GM12878 (cell line): Measurements from ENCODE around the gene CPNE5. TPM values are rescaled to one million over a fixed set of nuclear protein-coding genes. Genes with fewer than 3 reads are reported as not detected.

Source experiments
- ATAC-seq: fragments of 200-7000 bp; cut with Tn5 transposase; 3 replicates; pipeline ENCODE4 v1.9.1; 2020; ENCODE audit warnings: mild to moderate bottlenecking, moderate library complexity
- BruUV-seq: library from RNA; stranded (reverse); fragments of 400-500 nt; replicated peaks from 2 replicates; lab custom pipeline; 2021; lab: Mats Ljungman, UMichigan
- CTCF ChIA-PET: fragments of 300-600 bp; sonication (Branson Sonifier 250); formaldehyde crosslinking; extraction: SDS; loops from one replicate; lab custom pipeline; 2021; ENCODE audit warnings: inconsistent platforms; lab: Yijun Ruan, JAX
- POLR2A ChIA-PET: fragments of 350-600 bp; formaldehyde crosslinking; extraction: SDS; loops from one replicate; lab custom pipeline; 2021; ENCODE audit warnings: inconsistent platforms; lab: Charles Lee
- RAD21 ChIA-PET: fragments of 300-600 bp; sonication (Branson Sonifier 250); formaldehyde crosslinking; loops from one replicate; lab custom pipeline; 2023; ENCODE audit warnings: antibody characterized with exemption; ENCODE audit not compliant: unreplicated experiment; lab: Charles Lee
- SMC1A ChIA-PET: fragments of 300-600 bp; sonication (Branson Sonifier 250); formaldehyde crosslinking; loops from one replicate; lab custom pipeline; 2023; ENCODE audit not compliant: unreplicated experiment, uncharacterized antibody; lab: Charles Lee
- DNase-seq: peaks from one replicate; pipeline ENCODE4 v3.0.0-alpha.2; 2011; ENCODE audit warnings: low read depth, low spot score
- FAIRE-seq: peaks from 3 replicates; lab custom pipeline; 2011; peaks lifted over from hg19 to GRCh38; lab: Jason Lieb, UNC
- H2AFZ ChIP-seq: 2 replicates; pipeline ENCODE4 v1.6.0; 2011; ENCODE audit warnings: low read depth, low read length, control low read depth; ENCODE audit not compliant: control insufficient read depth
- H3K27ac ChIP-seq: 2 replicates; pipeline ENCODE4 v1.5.1; 2011; ENCODE audit warnings: control low read depth; ENCODE audit not compliant: control insufficient read depth, insufficient read depth
- H3K27me3 ChIP-seq, 2 experiments: replicated peaks in 1 of 2; 2 replicates each; pipeline versions ENCODE4 v1.6.0 to v1.6.1; 2011; ENCODE audit warnings: low read length in 1 of 2; ENCODE audit not compliant: control insufficient read depth in 2 of 2, insufficient read depth in 2 of 2
- H3K36me3 ChIP-seq, 2 experiments: 2 replicates each; pipeline ENCODE4 v1.5.1; 2011; ENCODE audit warnings: low read length in 1 of 2; ENCODE audit not compliant: control insufficient read depth in 2 of 2, insufficient read depth in 2 of 2
- H3K4me1 ChIP-seq: 2 replicates; pipeline ENCODE4 v1.6.1; 2011; ENCODE audit warnings: mild to moderate bottlenecking, low read length, moderate library complexity, mixed read lengths; ENCODE audit not compliant: control insufficient read depth, insufficient read depth
- H3K4me2 ChIP-seq: 2 replicates; pipeline ENCODE4 v1.6.0; 2011; ENCODE audit warnings: control low read depth; ENCODE audit not compliant: control insufficient read depth, insufficient read depth
- H3K4me3 ChIP-seq: fragments of 200-600 bp; sonication (generic); 2 replicates; pipeline ENCODE4 v1.5.1; 2016
- H3K79me2 ChIP-seq: 2 replicates; pipeline ENCODE4 v1.6.0; 2011; ENCODE audit warnings: low read length; ENCODE audit not compliant: control insufficient read depth, insufficient read depth
- H3K9ac ChIP-seq: 2 replicates; pipeline ENCODE4 v1.8.0; 2011; ENCODE audit warnings: low read length, control low read depth, mixed read lengths; ENCODE audit not compliant: control insufficient read depth, insufficient read depth
- H3K9me3 ChIP-seq: replicated peaks from 3 replicates; pipeline ENCODE4 v1.5.1; 2011; ENCODE audit warnings: mild to moderate bottlenecking, low read length; ENCODE audit not compliant: control insufficient read depth, insufficient read depth
- H4K20me1 ChIP-seq: 2 replicates; pipeline ENCODE4 v1.6.0; 2011; ENCODE audit not compliant: control insufficient read depth, insufficient read depth
- ASH2L ChIP-seq: fragments of 300-600, 200-600 bp; sonication (generic); IDR thresholded peaks from 2 replicates; pipeline ENCODE4 v1.6.1; 2017; ENCODE audit warnings: low read depth, mild to moderate bottlenecking, borderline replicate concordance
- BRCA1 ChIP-seq: IDR thresholded peaks from 2 replicates; pipeline ENCODE4 v1.6.1; 2011; ENCODE audit warnings: low read depth, low read length, improper control_type of control experiment
- CEBPB ChIP-seq, 2 experiments: fragments of 150-350 bp in 1 of 2; IDR thresholded peaks; 2 replicates each; pipeline ENCODE4 v1.6.1; 2012 to 2014; ENCODE audit warnings: low read depth in 2 of 2, low read length in 2 of 2, borderline replicate concordance in 1 of 2, inconsistent platforms in 1 of 2
- SREBF1 ChIP-seq: IDR thresholded peaks from 2 replicates; pipeline ENCODE4 v1.6.1; 2012; ENCODE audit warnings: mild to moderate bottlenecking, low read length
- WGBS: methylation state at CpG from one replicate; pipeline ENCODE4 v1.1.6; 2016; ENCODE audit warnings: low lambda C conversion rate; ENCODE audit not compliant: insufficient replicate concordance, insufficient coverage; ENCODE audit errors: missing lambda C conversion rate; 5-methylcytosine and 5-hydroxymethylcytosine counted together
- in situ Hi-C: fragments of 300-500 bp; cut with MboI; formaldehyde crosslinking; loops from 9 replicates; pipeline ENCODE4 v1.14.3; 2018; ENCODE audit warnings: mixed read lengths
- intact Hi-C: fragments of 100-400 bp; cut with micrococcal nuclease; formaldehyde crosslinking; loops from one replicate; pipeline ENCODE4 v1.14.2; 2022; ENCODE audit not compliant: unreplicated experiment
- polyA plus RNA-seq, 11 experiments: library from polyadenylated mRNA; depleted of rRNA in 4 of 11; unstranded in 6 of 11; stranded (reverse) in 5 of 11; fragments of >200 nt; fragmentation: Nextera tagmentation in 4 of 11; fragmentation: Illumina TruSeq in 1 of 11; extraction: Ambion mirVana in 4 of 11; extraction: Trizol in 1 of 11; gene quantifications; 1 replicate in 1 of 11; 2 replicates in 10 of 11; pipeline versions ENCODE4 v1.2.1 to v1.2.3, GENCODE V29; 2011 to 2016; ENCODE audit warnings: inconsistent platforms in 2 of 11, missing spikeins in 2 of 11, low read depth in 1 of 11
- total RNA-seq, 4 experiments: library from RNA; depleted of rRNA in 3 of 4; stranded (reverse); fragments of >200 nt in 3 of 4; fragmentation: Illumina TruSeq in 1 of 4; extraction: Trizol in 1 of 4; gene quantifications; 2 replicates each; pipeline versions ENCODE4 v1.2.1 to v1.2.3, GENCODE V29; 2013 to 2021
- TF ChIP-seq, protein P1 (sequence below): fragments of 450-650 bp; IDR thresholded peaks from 2 replicates; pipeline ENCODE4 v1.6.1; 2017; ENCODE audit warnings: mild to moderate bottlenecking, low read depth, inconsistent platforms; ENCODE audit not compliant: poor library complexity, severe bottlenecking
- TF ChIP-seq, protein P2 (sequence below): IDR thresholded peaks from 2 replicates; pipeline ENCODE4 v1.6.1; 2011; ENCODE audit warnings: borderline replicate concordance, low read depth, mild to moderate bottlenecking, moderate library complexity, low read length; ENCODE audit not compliant: insufficient read depth, poor library complexity, severe bottlenecking
- TF ChIP-seq, protein P3 (sequence below): IDR thresholded peaks from 2 replicates; pipeline ENCODE4 v1.6.1; 2011; ENCODE audit warnings: mild to moderate bottlenecking, low read depth, low read length, moderate library complexity; ENCODE audit not compliant: insufficient replicate concordance
- TF ChIP-seq, protein P4 (sequence below): IDR thresholded peaks from 2 replicates; pipeline ENCODE4 v1.6.1; 2011; ENCODE audit warnings: low read depth, mild to moderate bottlenecking, low read length, moderate library complexity, borderline replicate concordance; ENCODE audit errors: extremely low read depth

CPNE5 gene
- total and polyA plus RNA-seq, 10 of the 15 experiments (the other 5 are each of a cell fraction or from before 2014, with no cell fraction given) = 2.4 to 39.1 (median 18.2) TPM

DNA sequence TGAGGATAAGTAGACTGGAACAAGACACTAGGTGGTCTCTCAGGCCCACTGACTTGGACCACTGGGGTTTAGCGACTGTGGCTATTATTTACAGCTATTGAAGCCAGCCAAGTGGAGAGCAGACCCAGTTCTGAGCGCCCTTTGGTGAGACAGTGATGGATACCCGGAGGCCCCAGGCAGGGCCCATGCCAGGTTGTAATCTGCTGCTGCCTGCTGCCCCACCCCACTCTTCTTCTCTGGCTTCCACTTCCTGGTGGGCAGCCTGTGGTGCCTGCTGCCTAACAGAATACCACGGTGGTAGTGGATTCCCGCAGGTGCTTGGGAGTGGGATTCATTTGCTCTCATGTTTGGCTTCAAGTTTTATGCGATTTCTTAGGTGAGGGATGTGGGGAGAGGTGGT is 141.0 kb downstream of the CPNE5 start:
- ChIA-PET SMC1A (interaction anchor here (1.1 kb wide), 1 partner anchor 22 kb away, joined by 3 read pairs; no protein-coding TSS in a partner anchor), POLR2A (interaction anchor here (1.5 kb wide), 1 partner anchor 26 kb away, joined by 3 read pairs; no protein-coding TSS in a partner anchor), RAD21 (no interaction called here), CTCF (interaction anchor here (1.9 kb wide), 1 partner anchor 11 kb away, joined by 7 read pairs; no protein-coding TSS in a partner anchor)
- no peaks in the 10 kb centered on the region for H3K9me3 ChIP-seq
- no peak overlapping the region for H3K4me2 ChIP-seq
- H3K9ac ChIP-seq = no peak overlapping the region
- no peaks in the 10 kb centered on the region for H3K79me2 ChIP-seq
- FAIRE-seq (no peak), DNase-seq (no peak), ATAC-seq (no peak)
- no TSS peak for BruUV-seq
- no peak overlapping the region for H2AFZ ChIP-seq
- no peak overlapping the region for H3K4me3 ChIP-seq
- H3K4me1 ChIP-seq = peaks cover 4% of the 10 kb centered on the region
- H3K27ac ChIP-seq = no peak overlapping the region
- 70% methylated on average over 6 of the region's 6 CpGs for WGBS
- TF ChIP-seq, protein P1, sequence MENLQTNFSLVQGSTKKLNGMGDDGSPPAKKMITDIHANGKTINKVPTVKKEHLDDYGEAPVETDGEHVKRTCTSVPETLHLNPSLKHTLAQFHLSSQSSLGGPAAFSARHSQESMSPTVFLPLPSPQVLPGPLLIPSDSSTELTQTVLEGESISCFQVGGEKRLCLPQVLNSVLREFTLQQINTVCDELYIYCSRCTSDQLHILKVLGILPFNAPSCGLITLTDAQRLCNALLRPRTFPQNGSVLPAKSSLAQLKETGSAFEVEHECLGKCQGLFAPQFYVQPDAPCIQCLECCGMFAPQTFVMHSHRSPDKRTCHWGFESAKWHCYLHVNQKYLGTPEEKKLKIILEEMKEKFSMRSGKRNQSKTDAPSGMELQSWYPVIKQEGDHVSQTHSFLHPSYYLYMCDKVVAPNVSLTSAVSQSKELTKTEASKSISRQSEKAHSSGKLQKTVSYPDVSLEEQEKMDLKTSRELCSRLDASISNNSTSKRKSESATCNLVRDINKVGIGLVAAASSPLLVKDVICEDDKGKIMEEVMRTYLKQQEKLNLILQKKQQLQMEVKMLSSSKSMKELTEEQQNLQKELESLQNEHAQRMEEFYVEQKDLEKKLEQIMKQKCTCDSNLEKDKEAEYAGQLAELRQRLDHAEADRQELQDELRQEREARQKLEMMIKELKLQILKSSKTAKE = no peak
- TF ChIP-seq, protein P2, sequence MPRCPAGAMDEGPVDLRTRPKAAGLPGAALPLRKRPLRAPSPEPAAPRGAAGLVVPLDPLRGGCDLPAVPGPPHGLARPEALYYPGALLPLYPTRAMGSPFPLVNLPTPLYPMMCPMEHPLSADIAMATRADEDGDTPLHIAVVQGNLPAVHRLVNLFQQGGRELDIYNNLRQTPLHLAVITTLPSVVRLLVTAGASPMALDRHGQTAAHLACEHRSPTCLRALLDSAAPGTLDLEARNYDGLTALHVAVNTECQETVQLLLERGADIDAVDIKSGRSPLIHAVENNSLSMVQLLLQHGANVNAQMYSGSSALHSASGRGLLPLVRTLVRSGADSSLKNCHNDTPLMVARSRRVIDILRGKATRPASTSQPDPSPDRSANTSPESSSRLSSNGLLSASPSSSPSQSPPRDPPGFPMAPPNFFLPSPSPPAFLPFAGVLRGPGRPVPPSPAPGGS = no peak
- TF ChIP-seq, protein P3, sequence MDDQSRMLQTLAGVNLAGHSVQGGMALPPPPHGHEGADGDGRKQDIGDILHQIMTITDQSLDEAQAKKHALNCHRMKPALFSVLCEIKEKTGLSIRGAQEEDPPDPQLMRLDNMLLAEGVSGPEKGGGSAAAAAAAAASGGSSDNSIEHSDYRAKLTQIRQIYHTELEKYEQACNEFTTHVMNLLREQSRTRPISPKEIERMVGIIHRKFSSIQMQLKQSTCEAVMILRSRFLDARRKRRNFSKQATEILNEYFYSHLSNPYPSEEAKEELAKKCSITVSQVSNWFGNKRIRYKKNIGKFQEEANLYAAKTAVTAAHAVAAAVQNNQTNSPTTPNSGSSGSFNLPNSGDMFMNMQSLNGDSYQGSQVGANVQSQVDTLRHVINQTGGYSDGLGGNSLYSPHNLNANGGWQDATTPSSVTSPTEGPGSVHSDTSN = no peak
- TF ChIP-seq ASH2L (no peak), SREBF1 (no peak), CEBPB (IDR thresholded peaks at IDR 0.05; ENCODE audit: borderline replicate concordance in 1 of 2, low read depth in 2 of 2, low read length in 2 of 2) (no peak), BRCA1 (no peak)
- TF ChIP-seq, protein P4, sequence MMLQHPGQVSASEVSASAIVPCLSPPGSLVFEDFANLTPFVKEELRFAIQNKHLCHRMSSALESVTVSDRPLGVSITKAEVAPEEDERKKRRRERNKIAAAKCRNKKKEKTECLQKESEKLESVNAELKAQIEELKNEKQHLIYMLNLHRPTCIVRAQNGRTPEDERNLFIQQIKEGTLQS = no peak
- H3K36me3 ChIP-seq = no peaks in the 10 kb centered on the region
- H4K20me1 ChIP-seq = no peaks in the 10 kb centered on the region
- H3K27me3 ChIP-seq = no peaks in the 10 kb centered on the region
- intact Hi-C loops (no loop called here), in situ Hi-C loops (no loop called here)
